ENCODE results near the gene GRK2. TPM values are rescaled to one million over a fixed set of nuclear protein-coding genes. Genes with fewer than 3 reads are reported as not detected.

Gene GRK2
- total and polyA plus RNA-seq, 2 of the 8 experiments (the other 6 are each of a cell fraction or from before 2014, with no cell fraction given) = 47.3 to 49.7 TPM

DNA sequence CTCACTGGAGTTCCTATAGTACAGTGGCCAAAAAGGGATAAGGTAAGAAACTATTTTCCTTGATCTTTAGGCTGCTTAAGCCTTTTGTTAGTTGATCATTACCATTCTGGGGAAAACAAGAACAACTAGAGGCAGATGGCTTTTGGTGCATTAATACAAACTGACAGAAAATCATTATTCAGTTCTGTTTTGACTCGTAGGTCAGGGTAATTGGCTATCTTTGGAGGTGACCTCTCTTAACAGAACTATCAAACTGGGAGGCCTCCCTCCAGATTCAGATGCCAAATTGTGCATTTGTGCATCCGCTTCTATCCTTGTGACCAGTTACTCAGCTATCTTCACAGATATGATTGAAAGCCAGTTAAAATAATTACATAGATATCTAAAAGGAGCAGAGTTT lies 23.2 kb upstream of the GRK2 start:
- H3K27me3 ChIP-seq (replicated peaks in 1 of 4; ENCODE audit: control insufficient read depth in 3 of 4, extremely low read depth in 1 of 4, insufficient read depth in 3 of 4, low read length in 3 of 4) = no peaks in the 10 kb centered on the region
- H4K20me1 ChIP-seq (replicated peaks in 1 of 2; ENCODE audit: control insufficient read depth in 1 of 2, insufficient read depth in 2 of 2, low read length in 2 of 2) = peaks cover 3 to 14% of the 10 kb centered on the region in 2 experiments
- no peak overlapping the region for H2BK20ac ChIP-seq (ENCODE audit: low read length)
- no peak overlapping the region for H3K14ac ChIP-seq (ENCODE audit: insufficient read length)
- no peak overlapping the region for H4K5ac ChIP-seq (ENCODE audit: insufficient read length, low read depth, low read length)
- H3K9ac ChIP-seq (replicated peaks in 1 of 4; ENCODE audit: extremely low read depth in 1 of 4, low read depth in 3 of 4, low read length in 3 of 4) = peak overlapping the region in 1 of 4 experiments; percentile 37; a peak in 1 of 7 replicates
- no peak overlapping the region for H3K27ac ChIP-seq (ENCODE audit: low read depth, low read length)
- no peak overlapping the region for H3K56ac ChIP-seq (replicated peaks; ENCODE audit: insufficient read length, low read depth, low read length)
- ChIA-PET POLR2A (ENCODE audit: partially characterized antibody) (interaction anchor here (3.2 kb wide), 1 partner anchor 11 kb away, joined by 15 read pairs; no protein-coding TSS in a partner anchor), CTCF (ENCODE audit: partially characterized antibody) (no interaction called here)
- H2BK120ac ChIP-seq (replicated peaks; ENCODE audit: low read depth, low read length) = no peak overlapping the region
- H4K91ac ChIP-seq (replicated peaks; ENCODE audit: insufficient read length, low read length) = no peak overlapping the region
- no peak overlapping the region for H3K23ac ChIP-seq (ENCODE audit: insufficient read length)
- H4K8ac ChIP-seq (ENCODE audit: extremely low read depth, insufficient read depth, low read length) = no peak overlapping the region
- no peak overlapping the region for H3K4me3 ChIP-seq (ENCODE audit: extremely low read depth in 1 of 4, insufficient read depth in 2 of 4, low read depth in 3 of 4, low read length in 4 of 4)
- H2BK12ac ChIP-seq (ENCODE audit: low read depth, low read length) = no peak overlapping the region
- H3K36me3 ChIP-seq (ENCODE audit: control insufficient read depth in 2 of 4, insufficient read depth in 4 of 4, low read length in 3 of 4) = peaks cover 25 to 60% (median 43%) of the 10 kb centered on the region in 4 experiments
- peaks cover 11% of the 10 kb centered on the region for H3K23me2 ChIP-seq (ENCODE audit: low read depth, low read length)
- H3K4me2 ChIP-seq (ENCODE audit: insufficient read depth in 1 of 2, low read depth in 2 of 2, low read length in 2 of 2) = peak overlapping the region in 1 of 2 experiments; percentile 81; a peak in 1 of 4 replicates
- no peak overlapping the region for H2BK15ac ChIP-seq (ENCODE audit: low read length)
- DNase-seq (ENCODE audit: low read depth in 1 of 2, low spot score in 2 of 2) = no peak
- no peak overlapping the region for H2AK5ac ChIP-seq (ENCODE audit: low read depth, low read length)
- H2BK5ac ChIP-seq (ENCODE audit: low read depth, low read length) = no peak overlapping the region
- H3K4ac ChIP-seq (replicated peaks; ENCODE audit: insufficient read length, low read depth, low read length) = no peak overlapping the region
- FAIRE-seq = no peak
- no peak overlapping the region for H2AFZ ChIP-seq (ENCODE audit: low read length)
- H3K4me1 ChIP-seq (replicated peaks in 1 of 4; ENCODE audit: control insufficient read depth in 3 of 4, insufficient read depth in 4 of 4, low read length in 3 of 4) = peaks cover 6 to 8% (median 7%) of the 10 kb centered on the region in 4 experiments; a peak in 5 of 7 replicates
- H3K79me2 ChIP-seq (ENCODE audit: control insufficient read depth in 1 of 2, insufficient read depth in 2 of 2, low read length in 2 of 2) = peaks cover 14 to 46% of the 10 kb centered on the region in 2 experiments
- TF ChIP-seq RXRA (IDR thresholded peaks at IDR 0.05; ENCODE audit: insufficient read depth, low read depth, low read length) = no peak
- TF ChIP-seq EGR1 (IDR thresholded peaks at IDR 0.05; ENCODE audit: borderline replicate concordance, low read depth, low read length) = no peak
- peaks cover 13% of the 10 kb centered on the region; the same call in 1 of the 2 replicates for H3K79me1 ChIP-seq (ENCODE audit: low read depth, low read length)
- WGBS, 2 experiments (ENCODE audit: extremely low coverage in 1 of 2, insufficient coverage in 1 of 2, insufficient read length in 1 of 2, insufficient replicate concordance in 2 of 2, low coverage in 1 of 2, low lambda C conversion rate in 2 of 2, missing lambda C conversion rate in 1 of 2) = 86% methylated on average over 2 of the region's 2 CpGs; no CpG with 5 or more reads in 1 of the 2 experiments
- H3K18ac ChIP-seq (ENCODE audit: extremely low read depth, low read length) = no peak overlapping the region
- no peaks in the 10 kb centered on the region for H3K9me3 ChIP-seq (ENCODE audit: insufficient read depth in 2 of 2, low read depth in 1 of 2, low read length in 1 of 2)

Measured in H1 (cell line).